Measurements from ENCODE around the gene GPR108. TPM values are rescaled to one million over a fixed set of nuclear protein-coding genes. Genes with fewer than 3 reads are reported as not detected.

Gene GPR108
- total and polyA plus RNA-seq, 12 donors, result 61.8 to 193 (median 123) TPM

- TF ChIP-seq CTCF (IDR thresholded peaks at IDR 0.05) (peak in 3 of 6 experiments; percentile 10 to 31 (median 12)), POLR2A (IDR thresholded peaks at IDR 0.05) (no peak)
- intact Hi-C loops (cut with DNase I), result loop anchor here in 1 of 2 donors (10.0 kb wide), 1 partner anchor 209 kb away; no protein-coding TSS in a partner anchor
- 88 to 94% (median 90%) methylated on average over 11 to 29 of the region's 29 CpGs for WGBS, 4 donors
- H3K27ac ChIP-seq, result no peak overlapping the region
- H3K9me3 ChIP-seq (replicated peaks in 1 of 3), result no peaks in the 10 kb centered on the region
- H3K27me3 ChIP-seq, result no peaks in the 10 kb centered on the region
- H3K36me3 ChIP-seq (replicated peaks in 1 of 2), result peaks cover 0 to 19% of the 10 kb centered on the region in 2 donors
- DNase-seq, result no peak
- no peak overlapping the region for H3K4me3 ChIP-seq
- H3K4me1 ChIP-seq (replicated peaks in 1 of 2), result peaks cover 13 to 25% of the 10 kb centered on the region in 2 donors
These were observed 3.9 kb downstream of the GPR108 start for GRCh38 chr19:6733338-6734095.

GRCh38 chr19:6732803-6733337, 4.5 kb downstream of the GPR108 start:
- TF ChIP-seq POLR2A (IDR thresholded peaks at IDR 0.05) (no peak), CTCF (IDR thresholded peaks at IDR 0.05) (no peak)
- whole genome bisulfite sequencing, 4 donors, result 85 to 92% (median 88%) methylated on average over 11 to 21 of the region's 21 CpGs
- Histone ChIP-seq H3K27ac (no peak overlapping the region), H3K4me1 (replicated peaks in 1 of 2) (peaks cover 6 to 19% of the 10 kb centered on the region in 2 donors), H3K36me3 (replicated peaks in 1 of 2) (peaks cover 0 to 19% of the 10 kb centered on the region in 2 donors), H3K27me3 (no peaks in the 10 kb centered on the region), H3K9me3 (replicated peaks in 1 of 3) (no peaks in the 10 kb centered on the region), H3K4me3 (no peak overlapping the region)
- intact Hi-C loops (cut with DNase I), result loop anchor here in 1 of 2 donors (10.0 kb wide), 1 partner anchor 208 kb away; no protein-coding TSS in a partner anchor
- DNase-seq, result peak in 1 of 7 donors; percentile 27

- Histone ChIP-seq H3K27ac (no peak overlapping the region), H3K36me3 (replicated peaks in 1 of 2) (peaks cover 0 to 19% of the 10 kb centered on the region in 2 donors), H3K4me3 (no peak overlapping the region), H3K9me3 (replicated peaks in 1 of 3) (no peaks in the 10 kb centered on the region), H3K27me3 (no peaks in the 10 kb centered on the region), H3K4me1 (replicated peaks in 1 of 2) (peaks cover 6 to 18% of the 10 kb centered on the region in 2 donors)
- intact Hi-C loops (cut with DNase I), result loop anchor here in 1 of 2 donors (10.0 kb wide), 1 partner anchor 207 kb away; no protein-coding TSS in a partner anchor
- WGBS, 4 donors, result 87 to 93% (median 92%) methylated on average over 22 of the region's 22 CpGs
- DNase-seq, result no peak
- TF ChIP-seq POLR2A (IDR thresholded peaks at IDR 0.05) (no peak), CTCF (IDR thresholded peaks at IDR 0.05) (no peak)
These were observed 5.6 kb downstream of the GPR108 start for GRCh38 chr19:6731822-6732221.

GRCh38 chr19:6730941-6731670, 6.3 kb downstream of the GPR108 start:
- no peak overlapping the region for H3K4me3 ChIP-seq
- H3K27me3 ChIP-seq, result no peaks in the 10 kb centered on the region
- H3K36me3 ChIP-seq (replicated peaks in 1 of 2), result peaks cover 0 to 19% of the 10 kb centered on the region in 2 donors
- intact Hi-C loops (cut with DNase I), result loop anchor here in 1 of 2 donors (10.0 kb wide), 1 partner anchor 206 kb away; no protein-coding TSS in a partner anchor
- WGBS, 4 donors, result 90 to 94% (median 91%) methylated on average over 15 to 30 of the region's 30 CpGs
- TF ChIP-seq CTCF (IDR thresholded peaks at IDR 0.05) (no peak), POLR2A (IDR thresholded peaks at IDR 0.05) (no peak)
- DNase-seq, result peak in 1 of 7 donors; percentile 25
- no peaks in the 10 kb centered on the region for H3K9me3 ChIP-seq (replicated peaks in 1 of 3)
- peaks cover 4 to 14% of the 10 kb centered on the region in 2 donors for H3K4me1 ChIP-seq (replicated peaks in 1 of 2)
- H3K27ac ChIP-seq, result peak overlapping the region in 1 of 5 donors; percentile 65

All from adrenal gland (tissue), 12 donors.